GM23338 (cell line): Measurements from ENCODE around the gene PRG3. TPM values are rescaled to one million over a fixed set of nuclear protein-coding genes. Genes with fewer than 3 reads are reported as not detected.

Experiments
- ATAC-seq: fragments of 200-7000 bp; cut with Tn5 transposase; 3 replicates; pipeline ENCODE4 v1.9.1; 2020
- DNase-seq: peaks from one replicate; pipeline ENCODE4 v3.0.0-alpha.2; 2015; ENCODE audit warnings: low spot score
- H2AFZ ChIP-seq: fragments of 200-600 bp; sonication (generic); 2 replicates; pipeline ENCODE4 v1.8.0; 2016; ENCODE audit warnings: antibody characterized with exemption, mild to moderate bottlenecking, moderate library complexity
- H3F3A ChIP-seq: fragments of 200-600 bp; sonication (generic); replicated peaks from 2 replicates; pipeline ENCODE4 v1.8.0; 2017; ENCODE audit warnings: antibody characterized with exemption, mixed run types, low read depth
- H3K27ac ChIP-seq: fragments of 200-600 bp; sonication (generic); 2 replicates; pipeline ENCODE4 v1.6.1; 2016; ENCODE audit warnings: low read depth
- H3K27me3 ChIP-seq: fragments of 200-600 bp; sonication (generic); 2 replicates; pipeline ENCODE4 v1.8.0; 2016; ENCODE audit warnings: mild to moderate bottlenecking, mixed run types, moderate library complexity; ENCODE audit not compliant: insufficient read depth
- H3K36me3 ChIP-seq: fragments of 200-600 bp; sonication (generic); 2 replicates; pipeline ENCODE4 v1.8.0; 2016; ENCODE audit warnings: mild to moderate bottlenecking; ENCODE audit not compliant: insufficient read depth
- H3K4me1 ChIP-seq: fragments of 200-600 bp; sonication (generic); 2 replicates; pipeline ENCODE4 v1.8.0; 2016; ENCODE audit warnings: mild to moderate bottlenecking, moderate library complexity; ENCODE audit not compliant: insufficient read depth
- H3K4me2 ChIP-seq: fragments of 200-600 bp; sonication (generic); 2 replicates; pipeline ENCODE4 v1.7.1; 2017; ENCODE audit warnings: mixed run types
- H3K4me3 ChIP-seq: fragments of 200-600 bp; sonication (generic); 2 replicates; pipeline ENCODE4 v1.6.1; 2016; ENCODE audit warnings: mixed run types
- H3K79me2 ChIP-seq: fragments of 200-600 bp; sonication (generic); replicated peaks from 2 replicates; pipeline ENCODE4 v1.8.0; 2017; ENCODE audit warnings: mild to moderate bottlenecking; ENCODE audit not compliant: insufficient read depth
- H3K9me2 ChIP-seq: fragments of 200-600 bp; sonication (generic); 2 replicates; pipeline ENCODE4 v1.8.0; 2017; ENCODE audit not compliant: insufficient read depth
- H4K20me1 ChIP-seq: fragments of 200-600 bp; sonication (generic); replicated peaks from 2 replicates; pipeline ENCODE4 v1.8.0; 2017; ENCODE audit warnings: mild to moderate bottlenecking; ENCODE audit not compliant: insufficient read depth
- H3K27ac Mint-ChIP-seq: 2 replicates; pipeline ENCODE4 v1.8.0; 2020; ENCODE audit warnings: inconsistent platforms, mild to moderate bottlenecking, moderate library complexity, mixed read lengths
- H3K27me3 Mint-ChIP-seq: 3 replicates; pipeline ENCODE4 v1.8.0; 2022; ENCODE audit warnings: low read depth, mild to moderate bottlenecking, moderate library complexity, mixed read lengths, inconsistent platforms; ENCODE audit not compliant: insufficient read depth, poor library complexity
- H3K36me3 Mint-ChIP-seq: 3 replicates; pipeline ENCODE4 v1.8.0; 2021; ENCODE audit warnings: low read depth, mild to moderate bottlenecking, inconsistent platforms, moderate library complexity, mixed read lengths
- H3K4me1 Mint-ChIP-seq: 3 replicates; pipeline ENCODE4 v1.8.0; 2020; ENCODE audit warnings: mild to moderate bottlenecking, inconsistent platforms, mixed read lengths
- H3K4me3 Mint-ChIP-seq: 3 replicates; pipeline ENCODE4 v1.8.0; 2021; ENCODE audit warnings: moderate library complexity, mild to moderate bottlenecking, inconsistent platforms, mixed read lengths
- H3K9me3 Mint-ChIP-seq: 3 replicates; pipeline ENCODE4 v1.8.0; 2020; ENCODE audit warnings: moderate library complexity, mild to moderate bottlenecking, inconsistent platforms, mixed read lengths
- CREB1 ChIP-seq: fragments of 250-450 bp; sonication (Bioruptor Pico); IDR thresholded peaks from 2 replicates; pipeline ENCODE4 v1.5.0; 2020; ENCODE audit warnings: low read depth, mild to moderate bottlenecking, moderate library complexity
- CTCF ChIP-seq, 2 experiments: fragments of 200-600 bp in 1 of 2; sonication (generic) in 1 of 2; conservative IDR thresholded peaks; 2 replicates each; pipeline versions ENCODE4 v1.5.1 to v1.6.1; 2016 to 2017; ENCODE audit warnings: antibody characterized with exemption in 2 of 2, low read depth in 2 of 2, mild to moderate bottlenecking in 2 of 2, moderate library complexity in 1 of 2
- EZH2 ChIP-seq: fragments of 200-600 bp; sonication (generic); IDR thresholded peaks from one replicate; pipeline ENCODE4 v1.8.0; 2017; ENCODE audit warnings: antibody characterized with exemption, mild to moderate bottlenecking, low read depth; ENCODE audit not compliant: unreplicated experiment
- EZH2phosphoT487 ChIP-seq: fragments of 200-600 bp; sonication (generic); IDR thresholded peaks from one replicate; pipeline ENCODE4 v1.8.1; 2018; ENCODE audit warnings: antibody characterized with exemption; ENCODE audit not compliant: unreplicated experiment
- JUNB ChIP-seq: IDR thresholded peaks from one replicate; pipeline ENCODE4 v1.6.1; 2016; ENCODE audit warnings: antibody characterized with exemption; ENCODE audit not compliant: unreplicated experiment
- NANOG ChIP-seq: IDR thresholded peaks from 2 replicates; pipeline ENCODE4 v1.6.1; 2016; ENCODE audit warnings: antibody characterized with exemption, borderline replicate concordance
- POLR2AphosphoS5 ChIP-seq: IDR thresholded peaks from 2 replicates; pipeline ENCODE4 v1.6.1; 2016; ENCODE audit warnings: antibody characterized with exemption, low read depth
- REST ChIP-seq: IDR thresholded peaks from one replicate; pipeline ENCODE4 v1.6.1; 2018; ENCODE audit warnings: antibody characterized with exemption; ENCODE audit not compliant: unreplicated experiment
- STAT1 ChIP-seq: IDR thresholded peaks from one replicate; pipeline ENCODE4 v1.6.1; 2016; ENCODE audit warnings: antibody characterized with exemption; ENCODE audit not compliant: unreplicated experiment
- ZNF114 ChIP-seq: fragments of 250-450 bp; sonication (Bioruptor Pico); IDR thresholded peaks from 2 replicates; pipeline ENCODE4 v1.5.0; 2020; ENCODE audit warnings: mild to moderate bottlenecking, moderate library complexity
- ZNF331 ChIP-seq: fragments of 250-450 bp; sonication (Bioruptor Pico); IDR thresholded peaks from 2 replicates; pipeline ENCODE4 v1.5.0; 2020; ENCODE audit warnings: low read depth, mild to moderate bottlenecking, moderate library complexity
- ZNF462 ChIP-seq: fragments of 250-450 bp; sonication (Bioruptor Pico); IDR thresholded peaks from 2 replicates; pipeline ENCODE4 v1.5.0; 2020; ENCODE audit warnings: mild to moderate bottlenecking, moderate library complexity
- polyA plus RNA-seq: library from polyadenylated mRNA; unstranded; fragments of >200 nt; fragmentation: Nextera tagmentation; extraction: Ambion mirVana; gene quantifications from 2 replicates; pipeline ENCODE4 v1.2.1, GENCODE V29; 2016
- total RNA-seq: library from RNA; depleted of rRNA; stranded (reverse); fragments of >200 nt; shearing (Covaris generic); gene quantifications from 2 replicates; pipeline ENCODE4 v1.2.3, GENCODE V29; 2014
- TF ChIP-seq, protein P1 (sequence below): IDR thresholded peaks from 2 replicates; pipeline ENCODE4 v1.6.1; 2016; ENCODE audit warnings: antibody characterized with exemption

The PRG3 gene
- total and polyA plus RNA-seq, 2 experiments from 2014 or later, result not detected

DNA sequence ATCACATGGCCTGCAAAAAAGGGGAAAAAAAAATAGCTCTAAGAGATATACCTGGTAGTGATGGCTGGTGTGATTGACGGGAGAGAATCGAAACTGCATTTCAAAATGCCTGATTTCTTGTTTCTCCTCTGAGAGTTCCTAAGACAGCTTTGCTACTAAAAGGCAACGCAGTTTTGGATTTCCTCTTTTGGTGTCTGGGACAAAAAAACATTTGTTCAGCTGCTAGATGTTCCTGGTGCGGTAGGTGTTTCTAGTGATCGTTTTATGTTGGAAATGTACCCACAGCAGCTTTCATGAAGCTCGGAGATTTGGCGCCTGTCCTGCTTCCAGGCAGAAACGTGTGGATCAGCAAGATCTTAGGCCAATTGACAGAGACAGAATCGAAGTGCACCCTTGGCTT lies 24.7 kb downstream of the PRG3 start:
- H3K4me3 Mint-ChIP-seq, result no peak overlapping the region
- peaks cover 4% of the 10 kb centered on the region for H3K9me3 Mint-ChIP-seq
- Histone ChIP-seq H3K27me3 (no peaks in the 10 kb centered on the region), H3K27ac (no peak overlapping the region), H3K36me3 (no peaks in the 10 kb centered on the region), H3F3A (0 out of 2 replicates have a peak, but pooled peaks cover under 1% of the 10 kb centered on the region), H3K9me2 (no peaks in the 10 kb centered on the region), H3K79me2 (no peaks in the 10 kb centered on the region), H2AFZ (no peak overlapping the region), H3K4me3 (no peak overlapping the region), H4K20me1 (no peaks in the 10 kb centered on the region), H3K4me1 (peaks cover 11% of the 10 kb centered on the region; the same call in 1 of the 2 replicates), H3K4me2 (no peak overlapping the region)
- H3K4me1 Mint-ChIP-seq, result peaks cover 10% of the 10 kb centered on the region; the same call in 2 of the 3 replicates
- TF ChIP-seq, protein P1, sequence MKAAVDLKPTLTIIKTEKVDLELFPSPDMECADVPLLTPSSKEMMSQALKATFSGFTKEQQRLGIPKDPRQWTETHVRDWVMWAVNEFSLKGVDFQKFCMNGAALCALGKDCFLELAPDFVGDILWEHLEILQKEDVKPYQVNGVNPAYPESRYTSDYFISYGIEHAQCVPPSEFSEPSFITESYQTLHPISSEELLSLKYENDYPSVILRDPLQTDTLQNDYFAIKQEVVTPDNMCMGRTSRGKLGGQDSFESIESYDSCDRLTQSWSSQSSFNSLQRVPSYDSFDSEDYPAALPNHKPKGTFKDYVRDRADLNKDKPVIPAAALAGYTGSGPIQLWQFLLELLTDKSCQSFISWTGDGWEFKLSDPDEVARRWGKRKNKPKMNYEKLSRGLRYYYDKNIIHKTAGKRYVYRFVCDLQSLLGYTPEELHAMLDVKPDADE, result no peak
- TF ChIP-seq ZNF331 (CRISPR knock-in tag) (no peak), POLR2AphosphoS5 (no peak), ZNF114 (CRISPR knock-in tag) (no peak), JUNB (no peak), EZH2 (no peak), REST (no peak), STAT1 (no peak), CTCF (conservative IDR thresholded peaks at IDR 0.05; ENCODE audit: low read depth in 2 of 2) (no peak), NANOG (no peak), ZNF462 (CRISPR knock-in tag) (no peak), EZH2phosphoT487 (no peak), CREB1 (no peak)
- H3K27me3 Mint-ChIP-seq, result peaks cover 3% of the 10 kb centered on the region
- H3K27ac Mint-ChIP-seq, result no peak overlapping the region
- DNase-seq (no peak), ATAC-seq (no peak)
- H3K36me3 Mint-ChIP-seq, result no peaks in the 10 kb centered on the region; the same call in 2 of the 3 replicates
